ENCODE results near the gene ASB10. TPM values are rescaled to one million over a fixed set of nuclear protein-coding genes. Genes with fewer than 3 reads are reported as not detected.

The ASB10 gene
- total RNA-seq, 1 donor from 2014 or later, result not detected

DNA sequence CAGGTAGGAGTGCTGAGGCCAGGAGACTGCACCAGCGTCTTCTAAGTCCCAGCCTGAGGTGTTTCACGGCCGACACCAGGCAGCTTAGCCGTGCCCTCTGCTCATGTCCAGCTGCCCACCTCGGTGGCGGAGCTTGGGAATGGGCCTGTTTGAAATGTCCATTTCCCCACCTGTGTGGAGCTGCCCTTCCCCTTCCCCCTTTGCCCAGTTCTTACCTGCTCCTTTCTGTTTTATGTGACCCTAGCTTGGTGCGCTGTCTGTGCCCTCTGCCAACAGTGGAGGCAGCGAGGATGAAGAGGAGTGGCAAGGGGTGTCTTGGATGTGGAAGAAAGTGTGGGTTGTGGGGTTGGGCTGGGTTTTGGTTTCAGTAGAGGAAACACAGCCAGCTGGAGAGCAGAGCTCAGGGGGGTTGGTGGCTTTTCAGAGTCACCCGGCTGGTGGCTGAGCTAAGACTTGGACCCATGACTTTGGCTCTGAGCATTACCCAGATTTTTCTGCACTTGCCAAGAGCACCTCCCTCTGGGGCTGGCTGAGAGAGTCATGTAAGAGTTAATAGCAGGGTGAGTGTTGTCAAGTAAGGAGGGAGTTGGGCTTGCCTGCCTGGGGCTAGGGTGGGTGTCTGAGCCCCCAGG, 57.0 kb downstream of the ASB10 start:
- DNase-seq (ENCODE audit: extremely low spot score, unreplicated experiment), result no peak
- Mint-ChIP-seq H3K4me1 (ENCODE audit: unreplicated experiment) (peaks cover 6% of the 10 kb centered on the region), H3K27me3 (ENCODE audit: unreplicated experiment) (no peaks in the 10 kb centered on the region), H3K36me3 (ENCODE audit: unreplicated experiment) (peaks cover 32% of the 10 kb centered on the region), H3K9me3 (ENCODE audit: unreplicated experiment) (no peaks in the 10 kb centered on the region), H3K27ac (ENCODE audit: unreplicated experiment) (no peak overlapping the region), H3K4me3 (ENCODE audit: unreplicated experiment) (no peak overlapping the region)
- TF ChIP-seq CTCF (IDR thresholded peaks at IDR 0.05), result no peak

DNA sequence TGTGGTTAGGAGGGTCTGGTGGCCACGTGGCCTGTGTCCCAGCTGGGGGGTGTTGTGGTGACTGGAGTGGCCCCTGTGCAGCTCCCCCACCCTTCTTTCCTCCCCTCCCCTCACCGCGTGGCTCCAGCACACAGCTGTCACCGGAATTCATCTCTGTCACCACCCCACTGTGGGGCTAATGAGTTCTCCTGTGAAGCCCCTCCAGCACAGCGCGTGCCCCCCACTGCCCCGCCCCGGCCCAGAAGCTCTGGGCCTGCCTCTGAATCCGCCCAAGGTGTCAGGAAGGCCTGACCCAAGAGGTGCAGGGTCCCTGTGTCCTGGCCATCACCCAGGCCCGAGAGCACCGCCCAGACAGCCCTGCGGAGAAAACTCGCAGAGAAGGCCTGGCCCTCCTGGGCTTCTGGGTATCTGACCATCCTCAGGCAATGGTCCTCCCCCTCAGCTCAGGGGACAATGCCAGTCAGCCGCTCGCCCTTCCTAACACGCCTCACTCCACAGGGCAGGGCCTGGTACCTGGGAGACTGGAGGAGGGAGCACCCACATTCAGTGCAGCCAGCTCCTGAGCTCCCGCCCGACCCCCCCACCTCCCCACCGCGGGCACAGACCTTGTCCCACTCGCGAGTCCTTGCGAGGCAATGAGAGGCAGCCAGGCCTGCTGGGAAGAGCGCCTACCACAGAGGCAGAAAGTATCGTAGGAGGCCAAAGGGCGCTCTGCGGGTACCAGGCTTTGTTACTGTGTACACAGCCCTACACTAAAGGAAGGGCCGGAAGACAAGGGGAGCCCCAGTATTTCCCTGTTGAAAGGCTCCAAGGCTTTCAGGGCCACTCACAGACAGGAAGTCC, 57.7 kb downstream of the ASB10 start:
- DNase-seq (ENCODE audit: extremely low spot score, unreplicated experiment), result no peak
- TF ChIP-seq CTCF (IDR thresholded peaks at IDR 0.05), result no peak
- H3K27me3 Mint-ChIP-seq (ENCODE audit: unreplicated experiment), result no peaks in the 10 kb centered on the region
- H3K27ac Mint-ChIP-seq (ENCODE audit: unreplicated experiment), result no peak overlapping the region
- H3K4me1 Mint-ChIP-seq (ENCODE audit: unreplicated experiment), result peaks cover 6% of the 10 kb centered on the region
- H3K4me3 Mint-ChIP-seq (ENCODE audit: unreplicated experiment), result no peak overlapping the region
- H3K36me3 Mint-ChIP-seq (ENCODE audit: unreplicated experiment), result peaks cover 35% of the 10 kb centered on the region
- no peaks in the 10 kb centered on the region for H3K9me3 Mint-ChIP-seq (ENCODE audit: unreplicated experiment)

- no peak overlapping the region for H3K4me3 Mint-ChIP-seq (ENCODE audit: unreplicated experiment)
- H3K27ac Mint-ChIP-seq (ENCODE audit: unreplicated experiment), result no peak overlapping the region
- no peak for TF ChIP-seq CTCF (IDR thresholded peaks at IDR 0.05)
- H3K9me3 Mint-ChIP-seq (ENCODE audit: unreplicated experiment), result no peaks in the 10 kb centered on the region
- H3K36me3 Mint-ChIP-seq (ENCODE audit: unreplicated experiment), result peaks cover 42% of the 10 kb centered on the region
- peaks cover 6% of the 10 kb centered on the region for H3K4me1 Mint-ChIP-seq (ENCODE audit: unreplicated experiment)
- DNase-seq (ENCODE audit: extremely low spot score, unreplicated experiment), result no peak
- no peaks in the 10 kb centered on the region for H3K27me3 Mint-ChIP-seq (ENCODE audit: unreplicated experiment)
Observed at GRCh38 chr7:151128716-151129115, 58.3 kb downstream of the ASB10 start.

GRCh38 chr7:151128144-151128543, 58.9 kb downstream of the ASB10 start:
- Mint-ChIP-seq H3K4me3 (ENCODE audit: unreplicated experiment) (no peak overlapping the region), H3K9me3 (ENCODE audit: unreplicated experiment) (no peaks in the 10 kb centered on the region), H3K36me3 (ENCODE audit: unreplicated experiment) (peaks cover 47% of the 10 kb centered on the region), H3K27ac (ENCODE audit: unreplicated experiment) (no peak overlapping the region), H3K27me3 (ENCODE audit: unreplicated experiment) (no peaks in the 10 kb centered on the region), H3K4me1 (ENCODE audit: unreplicated experiment) (peaks cover 6% of the 10 kb centered on the region)
- TF ChIP-seq CTCF (IDR thresholded peaks at IDR 0.05), result no peak
- no peak for DNase-seq (ENCODE audit: extremely low spot score, unreplicated experiment)

GRCh38 chr7:151126491-151127137, 60.4 kb downstream of the ASB10 start:
- Mint-ChIP-seq H3K27ac (ENCODE audit: unreplicated experiment) (no peak overlapping the region), H3K9me3 (ENCODE audit: unreplicated experiment) (no peaks in the 10 kb centered on the region), H3K36me3 (ENCODE audit: unreplicated experiment) (peaks cover 40% of the 10 kb centered on the region), H3K27me3 (ENCODE audit: unreplicated experiment) (no peaks in the 10 kb centered on the region), H3K4me3 (ENCODE audit: unreplicated experiment) (no peak overlapping the region), H3K4me1 (ENCODE audit: unreplicated experiment) (peaks cover 6% of the 10 kb centered on the region)
- TF ChIP-seq CTCF (IDR thresholded peaks at IDR 0.05), result no peak
- no peak for DNase-seq (ENCODE audit: extremely low spot score, unreplicated experiment)

Measured in osteocyte (in vitro differentiated cells).